Dermis blood vessel endothelial cell (primary cell): ENCODE data around the gene TSHR. TPM values are rescaled to one million over a fixed set of nuclear protein-coding genes. Genes with fewer than 3 reads are reported as not detected.
"Not testable (repeated sequence)": the region's sequence is repeated elsewhere in the genome, so short reads cannot be mapped to it uniquely, and the experiment has no call there.

ENCODE experiments used
- DNase-seq: peaks from one replicate; pipeline ENCODE4 v3.0.0; 2010
- total RNA-seq: library from RNA; depleted of rRNA; stranded (reverse); fragments of >200 nt; gene quantifications from 2 replicates; pipeline ENCODE4 v1.2.3, GENCODE V29; 2014

TSHR gene
- total RNA-seq, 1 donor from 2014 or later: not detected

DNA sequence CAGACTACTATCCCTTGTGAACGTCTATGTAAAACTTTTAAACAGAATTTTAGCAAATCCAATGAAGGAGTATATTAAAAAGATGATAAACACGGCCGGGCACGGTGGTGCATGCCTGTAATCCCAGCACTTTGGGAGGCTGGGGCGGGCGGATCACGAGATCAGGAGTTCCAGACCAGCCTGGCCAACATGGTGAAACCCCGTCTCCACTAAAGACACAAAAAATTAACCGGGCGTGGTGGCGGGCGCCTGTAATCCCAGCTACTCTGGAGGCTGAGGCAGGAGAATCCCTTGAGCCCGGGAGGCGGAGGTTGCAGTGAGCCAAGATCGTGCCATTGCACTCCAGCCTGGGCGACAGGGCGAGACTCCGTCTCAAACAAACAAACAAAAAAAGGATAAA lies 2.2 kb upstream of the TSHR start:
- not testable (repeated sequence) for DNase-seq

DNA sequence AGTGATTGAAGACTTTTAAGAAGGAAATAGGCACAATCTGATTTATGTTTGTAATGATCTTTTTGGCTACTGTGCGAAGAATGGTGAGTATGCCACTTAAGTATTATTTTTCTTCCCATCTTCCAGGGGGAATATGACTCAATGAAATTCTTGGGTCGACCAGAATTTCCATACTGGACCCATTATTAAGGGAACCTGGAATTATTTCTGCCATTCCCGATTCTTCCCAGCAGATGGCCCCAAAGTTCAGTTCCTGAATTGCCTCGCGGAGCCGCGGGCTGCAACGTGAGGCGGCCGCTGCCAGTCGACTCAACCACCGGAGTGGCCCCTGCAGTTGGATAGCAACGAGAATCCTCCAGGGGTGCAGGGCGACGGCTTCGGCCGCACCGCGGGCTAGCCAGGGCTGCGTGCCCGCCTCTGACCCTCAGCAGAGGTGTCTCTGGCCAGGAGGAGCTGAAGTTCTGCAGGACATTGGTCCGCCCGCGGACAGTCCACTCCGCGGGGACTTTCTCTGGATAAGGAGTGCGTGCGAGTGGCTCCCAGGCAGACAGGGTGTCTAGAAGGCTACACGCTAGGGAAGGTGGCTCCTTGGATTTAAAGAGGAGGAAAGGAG lies 628 bp upstream of the TSHR start:
- peak; percentile 82 for DNase-seq

DNA sequence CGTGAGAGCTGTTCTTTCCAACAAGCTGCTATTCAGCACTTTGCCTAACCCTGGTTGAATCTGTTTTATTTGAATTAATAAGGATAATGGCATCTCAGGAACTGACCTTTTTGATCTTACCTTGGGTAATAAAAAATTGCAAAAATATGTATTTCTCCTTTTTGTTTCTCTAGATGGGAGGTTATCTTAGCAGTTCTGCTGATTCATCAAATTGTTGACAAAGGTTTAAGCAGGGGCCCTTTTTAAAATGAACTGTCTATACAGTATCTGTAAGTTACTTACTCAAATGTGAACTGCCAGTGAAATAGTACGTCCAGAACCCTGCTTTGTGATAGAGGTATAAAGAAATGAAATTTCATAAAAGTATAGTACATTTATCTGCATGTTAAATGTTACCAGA lies 681 bp downstream of the TSHR start:
- no peak for DNase-seq

DNA sequence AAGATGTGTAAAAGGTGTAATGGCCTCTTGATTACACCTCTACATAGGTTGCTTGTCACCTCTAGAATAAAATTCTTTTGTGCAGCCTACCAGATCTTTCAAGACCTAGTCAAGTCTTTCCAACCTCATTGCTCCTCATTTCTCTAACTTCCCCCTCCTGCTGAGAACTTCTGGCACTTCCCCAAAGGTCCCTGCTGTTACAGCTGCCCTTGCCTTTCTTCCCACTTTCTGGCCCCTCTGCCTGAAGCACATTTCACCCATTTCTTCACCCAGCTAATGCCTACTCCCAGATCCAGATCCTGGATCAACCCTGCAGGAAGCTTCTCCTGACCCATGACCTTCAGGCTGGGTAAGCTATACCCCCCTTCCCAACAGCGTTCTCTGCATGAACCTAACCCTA lies 1.5 kb downstream of the TSHR start:
- DNase-seq: no peak

DNA sequence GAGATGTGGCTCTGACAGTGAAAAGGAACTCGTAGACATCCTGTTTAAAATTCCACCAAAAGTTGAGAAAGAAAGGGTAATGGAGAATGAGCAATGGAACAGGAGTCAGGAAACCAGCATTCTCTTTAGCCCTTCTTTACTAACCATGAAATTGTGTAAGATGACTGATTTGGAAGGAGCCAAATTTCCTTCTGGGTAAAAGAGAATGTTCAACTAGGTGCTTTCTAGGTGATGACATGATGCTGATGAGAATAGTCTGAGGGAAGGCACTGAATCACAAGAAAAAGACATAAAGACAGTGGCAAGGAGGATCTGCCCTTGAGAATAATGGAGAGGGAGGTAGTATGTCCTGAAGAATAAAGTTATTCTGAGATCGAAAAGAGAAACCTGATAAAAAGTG lies 2.2 kb downstream of the TSHR start:
- DNase-seq: no peak

DNA sequence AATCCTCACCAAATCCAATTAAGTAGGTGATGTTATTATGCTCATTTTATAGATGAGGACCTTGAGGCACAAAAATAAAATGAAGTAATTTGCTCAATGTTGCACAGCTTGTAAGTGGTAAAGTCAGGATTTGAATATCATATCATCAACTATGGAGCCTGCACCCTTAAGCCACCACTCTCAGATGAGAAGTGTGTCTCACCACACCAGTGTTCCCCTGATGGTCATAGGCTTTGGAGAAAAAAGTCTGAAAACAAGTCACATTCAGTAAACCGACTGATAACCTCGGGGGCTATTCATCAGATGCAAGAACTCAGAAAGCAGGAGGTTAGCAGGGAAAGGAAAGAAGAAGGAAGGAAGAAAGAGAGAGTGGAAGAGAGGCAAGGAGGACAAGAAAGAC lies 2.8 kb downstream of the TSHR start:
- no peak for DNase-seq

DNA sequence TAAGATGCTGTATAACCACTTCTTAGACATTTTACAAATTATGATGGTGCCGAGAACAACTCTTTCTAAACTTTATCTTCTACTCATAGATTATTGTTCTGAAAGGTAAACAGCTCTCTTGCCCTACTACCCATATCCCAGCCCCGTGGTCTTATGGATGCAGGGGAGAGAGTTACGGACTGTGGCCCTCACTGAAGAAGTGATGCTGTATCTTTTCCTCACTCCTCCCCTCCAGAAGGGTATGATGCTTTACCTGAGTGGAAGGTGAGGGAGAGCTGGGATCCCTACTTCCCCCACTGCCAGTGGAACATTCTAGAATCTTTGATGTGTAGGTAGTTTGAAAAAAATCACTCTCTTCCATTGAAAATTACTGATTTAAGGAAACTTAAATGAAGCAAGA lies 3.5 kb downstream of the TSHR start:
- DNase-seq: no peak

DNA sequence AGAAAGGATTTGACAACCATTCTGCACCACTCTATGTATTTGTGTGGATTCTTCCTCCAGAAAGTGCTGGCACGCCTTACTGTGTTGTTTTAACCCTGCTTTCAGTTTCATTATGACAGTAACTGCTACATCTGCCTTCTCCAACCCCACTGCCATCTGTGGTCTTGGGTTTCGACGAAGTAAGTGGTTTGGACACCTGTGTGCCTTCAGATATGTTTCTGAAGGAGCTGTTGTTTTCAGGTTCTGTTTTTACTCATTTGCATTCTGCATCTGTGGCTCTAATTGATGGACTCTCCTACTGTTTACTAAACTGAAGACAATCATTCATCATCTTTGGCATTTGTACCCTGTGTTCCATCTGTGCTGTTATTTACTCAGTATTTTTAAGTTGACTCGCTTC lies 4.1 kb downstream of the TSHR start:
- no peak for DNase-seq

DNA sequence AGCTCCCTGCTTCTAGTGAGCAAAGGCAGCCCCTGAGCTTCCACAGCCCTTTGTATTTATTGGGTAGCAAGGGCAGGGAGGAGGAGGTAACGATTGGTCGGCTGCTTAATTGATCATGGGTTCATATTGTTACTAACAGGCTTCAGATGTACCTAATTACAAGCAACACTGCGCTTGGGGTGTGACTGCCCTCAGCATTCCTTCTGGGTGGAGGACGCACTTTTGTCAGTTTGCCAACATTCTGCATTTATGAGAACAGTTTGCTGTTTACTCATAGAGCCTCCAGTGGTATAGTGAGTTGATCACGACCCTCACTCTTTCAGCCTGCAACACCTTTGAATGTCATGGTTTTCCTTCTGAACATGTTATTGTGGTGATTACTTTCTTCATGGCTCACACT lies 9.6 kb downstream of the TSHR start:
- DNase-seq: no peak

DNA sequence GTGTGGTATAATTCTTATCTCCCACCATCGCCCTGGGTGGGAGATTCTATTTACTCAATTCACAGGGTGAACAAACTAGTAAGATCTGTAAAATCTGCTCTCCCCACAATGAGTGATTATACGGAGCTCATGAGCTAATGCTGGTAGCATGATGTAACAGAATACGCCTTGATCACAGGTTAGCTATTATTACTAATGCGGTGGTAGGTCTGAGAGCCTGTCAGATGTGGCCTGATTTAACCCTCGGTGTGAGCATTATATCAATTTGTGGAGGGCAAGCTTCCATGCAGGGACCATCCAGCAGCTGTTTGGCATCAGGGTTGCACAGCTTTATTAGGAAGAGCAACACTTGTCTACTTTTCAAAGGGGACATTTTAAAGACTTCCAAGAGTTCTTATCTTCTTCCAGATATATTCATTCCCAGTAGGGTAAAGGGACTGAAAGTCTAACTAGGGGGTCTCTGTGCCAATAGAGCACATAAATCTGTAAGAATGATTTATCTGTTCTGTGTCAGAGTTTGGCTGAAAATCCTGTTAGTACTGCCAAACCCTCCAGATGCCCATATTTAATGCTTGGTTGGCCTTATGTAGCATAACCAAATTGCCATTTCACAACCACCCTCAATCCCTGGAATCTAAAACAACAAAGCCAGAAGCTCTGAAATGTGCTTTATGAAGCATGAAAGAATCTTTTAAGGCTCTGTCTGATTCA lies 18.7 kb downstream of the TSHR start:
- DNase-seq: no peak

DNA sequence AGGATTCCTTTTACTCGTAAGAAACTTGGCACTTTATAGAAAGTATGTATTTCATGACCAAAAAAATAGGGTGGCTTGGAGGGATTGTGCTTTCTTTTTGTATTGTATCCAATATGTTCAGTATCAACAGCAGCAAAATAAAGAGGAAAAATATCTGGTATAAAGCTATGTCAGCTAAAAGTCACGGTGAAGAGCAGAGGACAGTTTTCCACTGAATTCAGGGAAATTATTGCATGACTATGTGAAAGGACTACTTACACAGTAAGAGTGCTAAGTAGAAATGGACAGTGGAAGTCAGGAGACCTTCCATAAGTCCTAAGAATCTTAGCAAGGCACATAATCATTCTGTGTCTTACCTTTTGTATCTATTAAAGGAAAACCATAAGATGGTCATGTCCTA lies 19.3 kb downstream of the TSHR start:
- no peak for DNase-seq

DNA sequence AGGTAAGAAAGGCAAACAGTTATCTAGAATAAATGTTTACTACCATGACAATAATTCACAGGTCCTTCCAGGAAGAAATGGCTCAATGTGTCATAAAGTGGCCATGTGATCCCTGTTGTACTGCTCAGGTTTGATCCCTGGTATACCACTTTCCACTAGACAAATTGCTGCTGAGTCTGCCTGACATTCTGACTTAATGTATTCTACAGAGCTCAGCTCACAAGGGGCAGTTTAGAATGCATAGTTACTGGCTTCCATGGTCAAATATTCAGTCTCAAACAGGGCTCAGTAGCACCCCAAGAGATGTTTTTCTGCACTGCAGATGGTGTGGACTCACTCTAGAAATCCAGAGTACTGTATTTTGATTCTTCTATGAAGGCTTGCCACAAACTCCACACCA lies 21.8 kb downstream of the TSHR start:
- no peak for DNase-seq

DNA sequence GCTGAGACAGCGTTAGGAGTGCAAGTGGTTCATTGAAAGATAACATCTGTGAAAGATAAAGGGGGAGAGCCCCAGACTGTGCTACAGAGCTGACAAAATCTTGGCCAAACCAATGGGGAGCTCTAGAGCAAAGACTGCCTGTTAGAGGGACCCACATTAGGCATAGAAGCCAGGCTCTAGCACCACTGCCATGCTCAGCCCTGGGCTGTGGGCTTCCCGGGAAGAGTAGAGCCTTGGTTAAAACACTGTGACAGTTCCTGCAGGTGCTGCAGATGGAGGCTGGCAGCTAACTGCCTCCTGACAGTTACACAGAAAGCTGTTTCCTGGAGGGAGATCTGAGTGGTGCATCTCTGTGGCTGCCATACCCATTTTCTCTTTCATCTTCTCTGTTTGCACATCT lies 23.0 kb downstream of the TSHR start:
- no peak for DNase-seq

DNA sequence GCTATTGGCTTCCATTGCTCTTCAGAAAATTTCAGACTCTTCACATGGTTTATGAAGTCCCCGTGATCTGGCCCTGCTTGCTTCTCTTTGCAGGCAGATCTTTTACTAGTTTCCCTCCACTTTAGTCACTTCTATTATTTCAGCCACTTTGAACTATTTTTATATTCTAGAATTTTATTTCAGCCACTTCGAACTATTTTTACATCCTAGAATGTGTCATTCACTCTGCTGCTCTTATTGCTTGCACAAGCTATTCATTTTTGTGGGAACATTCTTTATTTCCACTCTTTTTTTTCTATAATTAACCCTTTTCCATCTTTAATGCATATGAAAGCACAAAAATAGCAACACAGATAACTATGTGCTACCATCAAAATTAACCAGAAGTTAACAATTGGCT lies 24.5 kb downstream of the TSHR start:
- no peak for DNase-seq

DNA sequence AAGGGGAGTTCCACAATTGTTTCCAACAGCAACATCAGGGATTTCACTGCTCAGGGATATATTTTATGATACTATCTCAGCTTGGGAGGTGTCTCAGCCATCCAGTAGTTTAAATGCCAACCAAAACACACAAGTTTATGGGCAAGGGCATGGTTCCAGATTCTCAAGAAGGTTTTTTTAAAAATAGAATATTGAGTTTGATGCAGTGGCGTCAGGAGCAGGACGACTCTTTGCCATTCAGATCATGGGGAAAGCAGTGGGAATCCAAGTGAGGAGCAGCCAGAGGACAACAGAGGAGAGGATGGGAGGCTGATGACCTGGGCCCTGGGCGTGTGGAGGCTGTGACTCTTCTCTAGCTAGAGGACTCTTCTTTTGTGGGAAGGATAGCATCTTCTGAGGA lies 25.7 kb downstream of the TSHR start:
- no peak for DNase-seq

DNA sequence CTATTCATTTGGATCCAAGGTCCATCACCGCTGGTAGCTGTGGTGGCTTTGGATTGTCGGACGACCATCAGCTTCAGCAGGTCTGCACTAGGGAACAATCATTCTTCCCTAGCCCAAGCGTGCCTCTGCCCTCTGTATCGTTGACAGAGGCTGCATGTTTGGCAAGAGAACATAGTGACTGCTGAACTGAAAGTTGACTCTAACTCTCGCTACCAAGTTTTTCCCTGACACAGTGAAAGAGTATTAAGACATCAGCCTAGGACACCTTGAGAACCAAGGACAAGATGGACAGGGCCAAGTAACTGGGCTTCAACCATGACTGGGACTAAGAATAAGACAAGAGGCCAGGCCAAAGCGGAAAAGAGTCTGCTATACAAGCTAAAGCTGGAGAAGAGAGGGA lies 26.3 kb downstream of the TSHR start:
- DNase-seq: no peak

DNA sequence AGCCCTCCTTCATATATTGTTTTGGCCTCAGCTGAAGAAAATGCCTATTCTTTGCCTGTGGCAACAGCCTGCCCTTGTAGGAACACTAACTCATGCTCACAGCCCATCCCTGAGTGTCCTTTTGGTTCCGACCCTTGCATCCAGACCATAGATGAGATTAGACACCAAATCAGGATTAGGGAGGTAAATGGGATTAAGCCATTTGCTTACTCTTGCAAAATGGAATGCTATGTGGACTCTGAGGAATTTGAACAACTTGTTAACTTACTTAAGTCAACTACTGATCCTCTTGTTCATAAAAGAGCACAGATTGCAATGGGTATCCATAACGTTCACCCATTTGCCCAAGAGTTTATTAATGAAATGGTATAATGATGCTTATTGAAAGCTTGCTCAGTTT lies 27.3 kb downstream of the TSHR start:
- no peak for DNase-seq

DNA sequence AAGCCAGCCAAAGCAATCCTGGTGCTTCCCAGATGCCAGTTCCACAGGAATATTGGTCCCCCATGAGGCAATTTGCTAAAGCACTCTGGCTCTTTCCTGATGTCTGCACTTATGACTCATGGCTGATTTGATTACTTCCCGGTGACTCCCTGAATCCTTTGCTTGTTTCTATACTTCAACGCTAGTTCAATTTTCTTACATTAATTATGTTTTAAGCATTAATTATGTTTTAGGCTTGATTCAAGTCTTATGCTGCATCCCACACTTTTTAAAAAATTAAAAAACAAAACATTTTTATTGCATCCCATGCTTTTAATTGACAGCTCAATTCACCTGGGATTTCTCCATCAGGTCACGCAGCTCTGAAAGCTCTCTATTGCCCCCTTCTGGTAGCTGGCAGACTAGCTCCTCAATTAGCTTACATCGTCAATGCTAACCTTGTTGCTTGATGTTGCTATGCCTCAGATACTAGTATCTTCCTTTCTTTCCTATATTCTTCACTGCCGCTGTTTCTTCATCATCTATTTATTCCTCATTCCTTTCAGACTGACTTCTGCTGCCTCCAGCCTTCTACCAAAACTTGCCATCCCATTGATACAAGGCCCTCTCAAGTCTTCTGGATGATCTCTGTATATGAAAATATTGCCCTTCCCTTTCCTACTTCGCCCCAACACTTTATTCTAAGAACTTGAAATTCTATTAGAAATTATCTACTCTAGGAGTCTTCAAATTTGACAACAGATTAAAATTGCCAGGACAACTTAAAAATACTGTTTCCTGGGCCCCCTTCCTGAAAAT lies 32.0 kb downstream of the TSHR start:
- DNase-seq: peak; percentile 85

DNA sequence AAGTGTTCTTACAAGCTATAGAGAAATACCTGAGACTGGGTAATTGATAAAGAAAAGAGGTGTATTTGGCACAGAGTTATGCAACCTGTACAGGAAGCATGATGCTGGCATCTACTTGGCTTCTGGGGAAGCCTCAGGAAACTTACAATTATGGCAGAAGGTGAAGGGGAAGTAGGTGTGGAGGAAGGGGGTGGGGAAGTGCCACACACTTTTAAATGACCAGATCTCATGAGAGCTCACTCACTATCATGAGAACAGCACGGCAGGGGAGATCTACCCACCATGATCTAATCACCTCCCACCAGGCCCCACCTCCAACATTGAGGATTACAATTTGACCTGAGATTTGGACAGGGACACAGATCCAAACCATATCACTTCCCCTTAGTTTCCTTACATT lies 32.8 kb downstream of the TSHR start:
- DNase-seq: no peak

DNA sequence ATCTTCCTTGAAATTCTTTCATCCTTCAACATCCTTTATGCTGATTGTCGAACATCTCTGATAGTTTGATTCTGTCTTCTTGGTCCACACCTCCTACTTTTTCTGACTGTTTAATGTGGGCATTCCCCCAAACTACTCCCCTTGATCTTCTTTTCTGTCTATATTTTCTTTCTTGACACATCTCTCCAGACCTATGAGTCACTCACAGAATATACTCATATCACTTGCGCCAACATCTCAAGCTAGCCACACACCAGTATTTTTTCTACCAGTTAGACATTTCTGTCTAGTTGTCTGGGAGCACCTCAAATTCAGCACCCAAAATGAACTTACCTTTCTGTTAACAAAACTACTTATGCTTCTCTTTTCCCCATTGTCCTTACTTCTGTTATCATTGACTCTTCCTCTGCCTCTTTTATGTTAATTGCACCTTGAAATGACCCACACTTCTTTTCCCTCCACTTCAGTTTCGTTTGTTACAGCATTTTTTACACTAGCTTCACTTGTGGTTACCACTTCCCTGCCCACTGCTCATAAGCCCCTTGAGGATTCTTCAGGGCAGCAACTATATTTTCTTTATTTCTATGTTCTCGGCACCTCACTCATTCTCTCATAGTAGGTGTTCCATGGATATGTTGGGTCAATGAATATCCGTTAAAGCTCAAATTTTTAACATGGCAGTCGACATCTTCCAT lies 33.5 kb downstream of the TSHR start:
- DNase-seq: no peak

DNA sequence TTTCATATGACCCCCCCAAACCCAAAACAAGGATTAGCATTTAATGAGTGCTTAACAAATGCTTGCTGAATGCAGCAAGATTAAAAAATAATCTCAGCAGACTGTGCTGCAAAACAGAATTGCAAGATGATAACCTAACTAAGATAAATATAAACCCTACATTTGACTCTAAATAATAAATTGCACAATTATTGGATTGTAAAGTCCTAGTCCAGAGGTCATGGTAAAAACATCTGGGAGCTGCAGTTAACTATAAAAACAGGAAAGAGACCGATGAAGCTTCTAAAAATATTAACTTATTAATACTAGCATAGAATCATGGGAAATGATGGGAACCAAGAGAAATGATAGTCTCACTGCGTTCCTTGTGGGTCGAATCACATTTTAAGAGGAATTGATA lies 37.2 kb downstream of the TSHR start:
- DNase-seq: no peak

DNA sequence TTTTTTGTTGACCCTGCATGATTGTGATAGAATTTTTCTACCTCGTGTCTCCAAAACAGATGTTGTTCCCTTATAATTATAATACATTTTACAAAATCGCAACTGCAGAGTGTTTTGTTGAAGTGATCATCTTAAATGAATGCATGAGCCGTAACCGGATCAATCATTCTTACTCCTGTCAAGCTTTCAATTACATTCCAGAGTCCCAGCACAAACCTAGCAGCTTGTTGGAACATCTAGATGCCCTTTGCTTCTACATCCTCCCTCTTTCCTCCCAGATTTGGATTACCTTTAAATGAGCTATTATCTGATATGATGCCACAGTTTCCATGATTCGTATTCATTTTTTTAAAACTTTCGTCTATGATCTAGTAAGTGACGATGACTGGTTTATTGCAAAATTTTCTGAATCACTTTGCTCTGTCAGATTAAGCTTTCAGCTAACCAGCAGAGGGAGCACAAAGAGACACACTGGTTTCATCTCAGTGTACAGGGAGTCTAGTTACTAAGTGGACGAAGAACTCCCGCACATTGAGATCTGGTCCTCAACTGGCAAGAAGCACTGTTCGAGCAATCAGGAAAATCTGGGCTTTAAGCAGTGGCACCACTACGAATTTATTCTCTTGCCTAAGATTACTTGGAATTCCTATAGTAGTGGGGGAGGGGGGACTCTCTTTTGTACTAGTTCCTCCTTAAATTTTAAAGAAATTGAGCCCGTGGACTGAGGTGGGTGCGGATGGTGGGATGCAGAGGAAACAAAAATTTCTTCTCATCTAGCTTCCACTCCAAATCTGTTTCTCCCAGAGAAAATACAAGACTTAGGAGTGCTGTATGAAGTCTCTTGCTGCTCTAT lies 40.9 kb downstream of the TSHR start:
- peak; percentile 72 for DNase-seq

DNA sequence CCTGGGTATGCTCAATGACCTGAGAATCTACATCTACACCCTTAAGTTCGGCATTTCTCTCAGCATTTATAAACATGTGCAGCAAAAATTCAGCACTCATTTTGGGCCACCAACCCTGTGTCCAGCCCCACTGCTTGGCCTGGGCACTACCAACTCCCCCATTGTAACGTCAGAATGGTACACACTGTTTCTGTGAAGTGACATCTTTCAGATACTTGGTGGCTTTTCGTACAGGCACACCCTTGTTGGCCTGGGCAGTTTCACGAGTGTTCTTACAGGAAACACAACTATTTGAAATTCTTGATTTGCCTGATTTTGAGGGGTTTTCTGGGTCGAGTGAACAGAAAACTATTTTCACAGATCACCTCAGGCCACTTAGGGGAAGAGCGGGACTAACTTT lies 46.0 kb downstream of the TSHR start:
- DNase-seq: no peak
